Fibroblast of gingiva (primary cell): ENCODE measurements around the gene MDFIC2.

Source experiments
- DNase-seq: peaks from one replicate; pipeline ENCODE4 v3.0.0-alpha.2; 2011; ENCODE audit warnings: low read depth

MDFIC2 gene

DNA sequence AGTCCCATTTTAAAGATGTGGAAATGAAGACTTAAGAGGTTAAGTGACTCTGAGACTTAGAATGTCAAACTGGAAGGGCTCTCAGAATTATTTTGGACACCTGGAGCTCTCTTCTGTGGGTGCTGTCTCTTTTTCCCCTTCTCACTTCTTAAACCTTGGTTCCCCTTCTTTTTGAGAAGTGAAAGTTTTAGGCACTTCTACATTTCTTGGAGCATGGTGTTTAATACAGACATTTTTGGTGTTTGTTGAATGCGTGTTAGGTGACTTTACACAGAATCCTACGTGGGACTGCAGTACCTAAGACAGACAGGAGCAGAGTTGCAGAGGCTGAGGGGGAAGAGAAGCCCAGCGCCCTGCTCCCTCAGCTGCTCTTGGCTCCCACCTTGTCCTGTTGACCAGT lies 133.3 kb downstream of the MDFIC2 start:
- DNase-seq: no peak

DNA sequence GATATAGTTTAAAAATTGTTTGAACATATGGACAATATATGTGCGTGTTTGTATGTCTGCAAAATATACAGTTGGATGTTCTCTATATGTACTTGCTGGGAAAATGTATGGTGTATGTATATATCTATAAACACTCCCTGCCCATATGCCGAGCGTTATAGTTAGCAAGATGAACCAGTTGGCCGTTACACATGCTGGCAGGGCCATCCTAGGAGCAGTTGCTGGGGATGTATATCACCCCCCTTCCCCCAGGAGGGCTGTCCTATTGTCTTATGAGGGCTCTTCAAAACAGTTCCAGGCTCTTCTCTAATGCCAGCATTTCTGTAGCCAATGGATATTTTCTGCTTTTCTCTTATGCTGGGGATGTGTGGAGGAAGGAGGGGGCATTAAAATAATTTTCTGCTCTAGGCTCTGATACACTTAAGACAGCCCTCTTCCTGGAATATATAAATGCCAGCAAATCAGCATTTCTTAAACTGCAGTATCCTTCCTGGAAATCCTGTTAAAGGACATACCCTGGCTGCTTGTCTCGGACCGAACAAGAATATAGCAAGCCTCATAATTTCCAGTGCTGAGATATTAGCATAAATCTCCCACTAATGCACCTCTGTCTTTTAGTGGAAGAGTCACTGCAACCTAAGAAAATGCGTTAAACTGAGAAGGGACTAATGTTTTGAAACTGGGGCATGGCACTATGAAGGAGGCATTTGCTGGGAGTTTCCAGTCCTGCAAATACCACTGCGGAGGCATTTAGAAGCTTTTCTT lies 134.4 kb downstream of the MDFIC2 start:
- no peak for DNase-seq

- DNase-seq: no peak
Measured at GRCh38 chr3:70176224-70176623, 136.2 kb downstream of the MDFIC2 start.

DNA sequence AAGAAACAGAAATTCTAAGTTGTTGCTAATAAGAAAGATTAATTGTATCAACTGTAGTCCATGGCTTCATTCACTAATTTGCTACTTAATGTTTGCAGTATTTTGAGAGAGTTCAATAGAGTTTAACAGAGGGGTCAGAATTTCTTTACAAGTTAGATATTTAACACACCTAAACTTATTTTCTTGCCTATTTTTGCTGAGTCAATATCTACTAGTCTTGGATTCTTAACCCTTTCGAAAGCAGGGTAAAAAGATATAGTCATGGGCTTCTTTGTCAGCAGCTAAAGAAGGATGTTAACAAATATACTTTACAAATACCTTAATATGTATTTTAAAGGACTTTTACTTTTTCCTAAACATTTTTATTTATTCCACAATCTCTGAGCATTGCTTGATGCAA lies 155.6 kb downstream of the MDFIC2 start:
- DNase-seq: no peak

GRCh38 chr3:70150599-70150998 lies 161.8 kb downstream of the MDFIC2 start:
- no peak for DNase-seq

- no peak for DNase-seq
Measured at GRCh38 chr3:70149714-70150400, 162.6 kb downstream of the MDFIC2 start.
